ENCODE data around the gene AJUBA. TPM values are rescaled to one million over a fixed set of nuclear protein-coding genes. Genes with fewer than 3 reads are reported as not detected.
"Not testable (repeated sequence)": the region's sequence is repeated elsewhere in the genome, so short reads cannot be mapped to it uniquely, and the experiment has no call there.

The AJUBA gene
- total and polyA plus RNA-seq, 7 donors: 0.23 to 7.8 (median 5.1) TPM

GRCh38 chr14:23008831-23009230, 26.5 kb upstream of the AJUBA start:
- intact Hi-C loops (cut with DNase I): loop anchor here (5.0 kb wide), 1 partner anchor 48 kb away; the partner anchor contains the start of gene CDH24
- 14% methylated on average over 3 of the region's 3 CpGs for WGBS, 2 donors

GRCh38 chr14:23006544-23007419, 24.4 kb upstream of the AJUBA start:
- Histone ChIP-seq H3K9me3 (no peaks in the 10 kb centered on the region), H3K27ac (peak overlapping the region; percentile 85 to 96 (median 93)), H3K4me1 (peaks cover 0 to 25% (median 13%) of the 10 kb centered on the region in 4 donors), H3K36me3 (no peaks in the 10 kb centered on the region), H3K27me3 (no peaks in the 10 kb centered on the region), H3K4me3 (peak overlapping the region; percentile 55 to 76 (median 66))
- intact Hi-C loops (cut with DNase I): loop anchor here (1.0 to 5.0 kb wide), 3 partner anchors 24 to 51 kb away; partner anchors contain the start of genes AJUBA and CDH24
- whole genome bisulfite sequencing, 2 donors: 0 to 1% methylated on average over 62 of the region's 62 CpGs
- DNase-seq: peak; percentile 98
- peak; percentile 83 to 95 (median 92) for TF ChIP-seq POLR2AphosphoS5 (IDR thresholded peaks at IDR 0.05)
- TF ChIP-seq POLR2A (IDR thresholded peaks at IDR 0.05): peak; percentile 80 to 90
- TF ChIP-seq CTCF (IDR thresholded peaks at IDR 0.05): peak in 1 of 4 experiments; percentile 14
- TF ChIP-seq EP300 (IDR thresholded peaks at IDR 0.05): no peak

More at GRCh38 chr14:23008831-23009230, 26.5 kb upstream of the AJUBA start:
- Histone ChIP-seq H3K36me3 (no peaks in the 10 kb centered on the region), H3K4me3 (no peak overlapping the region), H3K9me3 (no peaks in the 10 kb centered on the region), H3K27ac (peak overlapping the region in 1 of 4 donors; percentile 7), H3K27me3 (no peaks in the 10 kb centered on the region), H3K4me1 (peaks cover 0 to 25% (median 13%) of the 10 kb centered on the region in 4 donors)
- DNase-seq: no peak
- TF ChIP-seq CTCF (IDR thresholded peaks at IDR 0.05) (no peak), POLR2AphosphoS5 (IDR thresholded peaks at IDR 0.05) (no peak), POLR2A (IDR thresholded peaks at IDR 0.05) (no peak), EP300 (IDR thresholded peaks at IDR 0.05) (no peak)

GRCh38 chr14:23006188-23006534, 23.8 kb upstream of the AJUBA start:
- no peaks in the 10 kb centered on the region for H3K27me3 ChIP-seq
- H3K27ac ChIP-seq: peak overlapping the region; percentile 85 to 96 (median 93)
- no peak for DNase-seq
- H3K9me3 ChIP-seq: no peaks in the 10 kb centered on the region
- TF ChIP-seq POLR2A (IDR thresholded peaks at IDR 0.05): no peak
- TF ChIP-seq EP300 (IDR thresholded peaks at IDR 0.05): no peak
- no peak for TF ChIP-seq CTCF (IDR thresholded peaks at IDR 0.05)
- TF ChIP-seq POLR2AphosphoS5 (IDR thresholded peaks at IDR 0.05): no peak
- no peaks in the 10 kb centered on the region for H3K36me3 ChIP-seq
- WGBS, 2 donors: 37 to 57% methylated on average over 5 of the region's 5 CpGs
- H3K4me3 ChIP-seq: peak overlapping the region; percentile 55 to 76 (median 66)
- intact Hi-C loops (cut with DNase I): loop anchor here (1.0 to 5.0 kb wide), 3 partner anchors 23 to 51 kb away; partner anchors contain the start of genes AJUBA and CDH24
- H3K4me1 ChIP-seq: peaks cover 0 to 25% (median 13%) of the 10 kb centered on the region in 4 donors

- no peaks in the 10 kb centered on the region for H3K9me3 ChIP-seq
- TF ChIP-seq CTCF (IDR thresholded peaks at IDR 0.05) (no peak), POLR2AphosphoS5 (IDR thresholded peaks at IDR 0.05) (no peak), POLR2A (IDR thresholded peaks at IDR 0.05) (no peak), EP300 (IDR thresholded peaks at IDR 0.05) (no peak)
- intact Hi-C loops (cut with DNase I): loop anchor here (1.0 to 5.0 kb wide), 3 partner anchors 23 to 52 kb away; partner anchors contain the start of genes AJUBA and CDH24
- no peaks in the 10 kb centered on the region for H3K27me3 ChIP-seq
- no peaks in the 10 kb centered on the region for H3K36me3 ChIP-seq
- H3K27ac ChIP-seq: peak overlapping the region in 2 of 4 donors; percentile 85 to 96
- WGBS, 2 donors: 69 to 71% methylated on average over 3 of the region's 3 CpGs
- no peak overlapping the region for H3K4me3 ChIP-seq
- peaks cover 0 to 25% (median 13%) of the 10 kb centered on the region in 4 donors for H3K4me1 ChIP-seq
- DNase-seq: no peak
Observed at GRCh38 chr14:23005451-23006187, 23.3 kb upstream of the AJUBA start.

GRCh38 chr14:23004274-23004673, 21.9 kb upstream of the AJUBA start:
- H3K4me1 ChIP-seq: peaks cover 0 to 21% (median 11%) of the 10 kb centered on the region in 4 donors
- DNase-seq; H3K36me3 ChIP-seq; H3K27ac ChIP-seq; intact Hi-C loops (cut with DNase I); H3K4me3 ChIP-seq; H3K9me3 ChIP-seq; H3K27me3 ChIP-seq: not testable (repeated sequence)
- 96 to 97% methylated on average over 4 of the region's 4 CpGs for WGBS, 2 donors

All from sigmoid colon (tissue), 7 donors.